Chondrocyte (in vitro differentiated cells): ENCODE data around the gene TRAPPC2L. TPM values are rescaled to one million over a fixed set of nuclear protein-coding genes. Genes with fewer than 3 reads are reported as not detected.

Experiments
- DNase-seq: peaks from one replicate; pipeline ENCODE4 v3.0.0; 2021; ENCODE audit warnings: mixed read lengths, low spot score
- H3K27ac Mint-ChIP-seq: one replicate; pipeline ENCODE4 v1.8.0; 2021; ENCODE audit warnings: mild to moderate bottlenecking, moderate library complexity, mixed read lengths; ENCODE audit not compliant: unreplicated experiment
- H3K27me3 Mint-ChIP-seq: 2 replicates; pipeline ENCODE4 v1.8.0; 2021; ENCODE audit warnings: low read depth, mixed read lengths
- H3K36me3 Mint-ChIP-seq: 2 replicates; pipeline ENCODE4 v1.8.0; 2021; ENCODE audit warnings: low read depth, mixed read lengths
- H3K4me1 Mint-ChIP-seq: 2 replicates; pipeline ENCODE4 v1.8.0; 2021; ENCODE audit warnings: low read depth, mild to moderate bottlenecking, mixed read lengths
- H3K4me3 Mint-ChIP-seq: one replicate; pipeline ENCODE4 v1.8.0; 2021; ENCODE audit warnings: mild to moderate bottlenecking, moderate library complexity, mixed read lengths; ENCODE audit not compliant: unreplicated experiment
- H3K9me3 Mint-ChIP-seq: 2 replicates; pipeline ENCODE4 v1.8.0; 2021; ENCODE audit warnings: low read depth, mixed read lengths
- CTCF ChIP-seq: fragments of 200-600 bp; sonication (generic); IDR thresholded peaks from 2 replicates; pipeline ENCODE4 v1.5.0; 2021; ENCODE audit warnings: antibody characterized with exemption, mild to moderate bottlenecking, moderate library complexity
- total RNA-seq: library from RNA; stranded (reverse); gene quantifications from 3 replicates; pipeline ENCODE4 v1.2.1, GENCODE V29; 2021

Gene TRAPPC2L
- total RNA-seq, 1 donor from 2014 or later = 52.5 TPM

DNA sequence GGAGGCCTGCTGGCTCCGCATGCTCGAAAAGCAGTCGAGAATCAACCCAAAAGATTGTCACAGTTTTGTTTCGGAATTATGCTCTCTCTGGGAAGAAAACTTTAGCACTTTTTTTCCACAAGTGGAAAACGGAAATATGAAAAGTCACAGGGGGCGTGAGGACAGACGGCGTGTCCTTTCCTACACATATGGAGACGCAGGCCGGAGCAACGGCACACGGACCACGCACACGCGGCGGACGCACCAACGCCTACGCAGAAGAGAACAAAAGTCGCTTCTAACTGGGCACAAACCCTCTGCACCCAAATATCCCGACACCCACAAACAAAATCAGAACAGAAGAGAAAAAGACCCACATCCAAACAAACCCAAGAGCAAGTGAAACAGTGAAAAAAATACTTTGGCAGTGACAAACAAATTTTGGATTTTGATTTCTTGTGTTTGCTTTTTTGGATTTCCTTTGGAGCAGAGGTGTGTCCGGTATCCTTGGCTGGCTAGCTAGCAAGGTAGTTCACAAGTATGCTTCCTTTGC lies 18.8 kb downstream of the TRAPPC2L start:
- H3K4me1 Mint-ChIP-seq = no peaks in the 10 kb centered on the region
- no peaks in the 10 kb centered on the region for H3K9me3 Mint-ChIP-seq
- no peak for TF ChIP-seq CTCF
- no peak overlapping the region for H3K4me3 Mint-ChIP-seq
- no peak for DNase-seq
- H3K36me3 Mint-ChIP-seq = no peaks in the 10 kb centered on the region
- peak overlapping the region; percentile 9 for H3K27ac Mint-ChIP-seq
- peaks cover 33% of the 10 kb centered on the region for H3K27me3 Mint-ChIP-seq

DNA sequence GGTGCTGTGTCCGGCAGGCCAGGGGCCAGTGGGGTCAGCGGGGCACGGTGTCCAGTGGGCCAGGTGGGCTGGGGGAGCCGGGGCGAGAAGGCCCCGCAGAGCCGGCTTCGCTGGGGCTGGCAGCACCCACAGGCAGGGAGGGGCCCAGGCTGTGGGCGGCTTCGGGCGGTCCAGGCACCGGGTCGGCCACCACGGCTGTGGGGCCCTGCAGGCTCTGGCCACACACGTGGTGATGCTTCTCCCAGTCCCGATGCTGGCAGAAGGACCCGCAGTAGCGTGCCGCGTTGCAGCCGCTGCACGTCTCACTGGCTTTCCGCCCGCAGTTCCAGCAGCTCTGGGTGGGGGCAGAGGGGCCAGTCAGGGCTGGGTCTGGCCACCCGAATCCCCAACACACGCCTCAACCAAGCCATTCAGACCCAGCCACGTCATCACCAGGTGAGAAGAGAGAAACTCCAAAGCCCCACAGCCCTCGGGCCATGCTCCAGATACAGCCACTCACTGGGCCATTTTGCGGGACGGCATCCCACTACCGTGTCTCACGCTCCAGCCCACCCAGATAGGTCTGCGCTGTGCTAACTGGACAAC lies 20.1 kb downstream of the TRAPPC2L start:
- H3K9me3 Mint-ChIP-seq = no peaks in the 10 kb centered on the region
- no peak overlapping the region for H3K4me3 Mint-ChIP-seq
- peaks cover 29% of the 10 kb centered on the region for H3K27me3 Mint-ChIP-seq
- no peak overlapping the region for H3K27ac Mint-ChIP-seq
- no peak for DNase-seq
- no peaks in the 10 kb centered on the region for H3K4me1 Mint-ChIP-seq
- TF ChIP-seq CTCF = no peak
- H3K36me3 Mint-ChIP-seq = no peaks in the 10 kb centered on the region

- Mint-ChIP-seq H3K27me3 (peaks cover 31% of the 10 kb centered on the region), H3K4me1 (no peaks in the 10 kb centered on the region), H3K36me3 (no peaks in the 10 kb centered on the region), H3K4me3 (no peak overlapping the region), H3K9me3 (no peaks in the 10 kb centered on the region), H3K27ac (no peak overlapping the region)
- DNase-seq = no peak
- no peak for TF ChIP-seq CTCF
Measured at GRCh38 chr16:88877564-88878289, 20.8 kb downstream of the TRAPPC2L start.

DNA sequence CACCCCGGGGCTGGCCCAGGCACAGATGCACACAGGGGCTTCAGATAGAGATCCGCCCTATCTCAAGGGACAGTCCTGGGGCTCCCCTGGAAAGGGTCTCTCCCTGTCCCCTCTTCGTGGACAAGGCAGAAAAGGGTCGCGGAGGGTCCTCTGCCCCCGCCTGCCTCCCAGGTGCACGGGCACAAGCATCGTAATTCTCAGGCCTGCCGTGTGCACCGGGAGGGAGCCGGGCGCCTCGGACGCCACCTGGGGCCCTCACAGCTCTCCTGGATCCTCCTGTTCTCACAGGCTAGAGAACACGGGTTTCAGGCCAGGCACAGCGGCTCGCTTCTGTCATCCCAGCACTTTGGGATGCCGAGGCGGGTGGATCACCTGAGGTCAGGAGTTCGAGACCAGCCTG lies 21.4 kb downstream of the TRAPPC2L start:
- TF ChIP-seq CTCF = no peak
- no peak for DNase-seq
- Mint-ChIP-seq H3K27me3 (peaks cover 31% of the 10 kb centered on the region), H3K36me3 (no peaks in the 10 kb centered on the region), H3K9me3 (no peaks in the 10 kb centered on the region), H3K4me3 (no peak overlapping the region), H3K27ac (no peak overlapping the region), H3K4me1 (no peaks in the 10 kb centered on the region)

GRCh38 chr16:88878967-88879787 lies 22.2 kb downstream of the TRAPPC2L start:
- H3K36me3 Mint-ChIP-seq = no peaks in the 10 kb centered on the region
- H3K4me1 Mint-ChIP-seq = no peaks in the 10 kb centered on the region
- H3K27me3 Mint-ChIP-seq = peaks cover 31% of the 10 kb centered on the region
- H3K27ac Mint-ChIP-seq = no peak overlapping the region
- no peak for TF ChIP-seq CTCF
- no peak overlapping the region for H3K4me3 Mint-ChIP-seq
- no peaks in the 10 kb centered on the region for H3K9me3 Mint-ChIP-seq
- no peak for DNase-seq
